SK-N-SH (cell line): ENCODE results near the gene YARS1. TPM values are rescaled to one million over a fixed set of nuclear protein-coding genes. Genes with fewer than 3 reads are reported as not detected.

Experiments
- CTCF ChIA-PET: fragments of 300-600, 350-600 bp; formaldehyde crosslinking; extraction: SDS; loops from one replicate; lab custom pipeline; 2021; lab: Yijun Ruan, JAX
- POLR2A ChIA-PET: fragments of 350-600 bp; sonication (Branson Sonifier 250); formaldehyde crosslinking; extraction: SDS; loops from one replicate; lab custom pipeline; 2020; ENCODE audit warnings: antibody characterized with exemption, inconsistent platforms; lab: Yijun Ruan, JAX
- DNase-seq: peaks from one replicate; pipeline ENCODE4 v3.0.0; 2012
- H2AFZ ChIP-seq: fragments of 200-600 bp; sonication (generic); 2 replicates; pipeline ENCODE4 v1.8.1; 2016; ENCODE audit warnings: antibody characterized with exemption, mild to moderate bottlenecking, low read depth
- H3F3A ChIP-seq: fragments of 200-600 bp; sonication (generic); replicated peaks from 2 replicates; pipeline ENCODE3; 2016; ENCODE audit warnings: antibody characterized with exemption, mild to moderate bottlenecking; ENCODE audit not compliant: insufficient read depth
- H3K27ac ChIP-seq, 2 experiments: fragments of 200-500 bp in 1 of 2; fragments of 200-600 bp in 1 of 2; sonication (Bioruptor generic) in 1 of 2; sonication (generic), shearing (Covaris generic) in 1 of 2; 2 replicates each; pipeline versions ENCODE4 v1.5.1 to v1.6.1; 2014 to 2016; ENCODE audit warnings: low read depth in 2 of 2, inconsistent platforms in 1 of 2, low read length in 1 of 2, mild to moderate bottlenecking in 1 of 2, mixed read lengths in 1 of 2
- H3K27me3 ChIP-seq: fragments of 200-600 bp; sonication (generic), shearing (Covaris generic); 2 replicates; pipeline ENCODE4 v1.6.1; 2016; ENCODE audit warnings: mixed run types; ENCODE audit not compliant: insufficient read depth
- H3K36me3 ChIP-seq, 2 experiments: fragments of 200-500 bp in 1 of 2; fragments of 200-600 bp in 1 of 2; sonication (Bioruptor generic) in 1 of 2; sonication (generic) in 1 of 2; replicated peaks in 1 of 2; 2 replicates each; pipeline versions ENCODE3 to v1.5.1; 2014 to 2016; ENCODE audit warnings: low read length in 1 of 2, mild to moderate bottlenecking in 1 of 2; ENCODE audit not compliant: insufficient read depth in 2 of 2, control insufficient read depth in 1 of 2
- H3K4me1 ChIP-seq, 2 experiments: fragments of 200-500 bp in 1 of 2; fragments of 200-600 bp in 1 of 2; sonication (Bioruptor generic) in 1 of 2; sonication (generic), shearing (Covaris generic) in 1 of 2; 2 replicates each; pipeline versions ENCODE4 v1.5.1 to v1.6.1; 2014 to 2016; ENCODE audit warnings: low read depth in 1 of 2, low read length in 1 of 2, mixed run types in 1 of 2; ENCODE audit not compliant: insufficient read depth in 2 of 2, control insufficient read depth in 1 of 2
- H3K4me2 ChIP-seq: fragments of 200-600 bp; sonication (generic), shearing (Covaris generic); 2 replicates; pipeline ENCODE4 v1.6.1; 2017; ENCODE audit warnings: mixed run types
- H3K4me3 ChIP-seq, 2 experiments: fragments of 200-500 bp in 1 of 2; fragments of 200-600 bp in 1 of 2; sonication (Bioruptor generic) in 1 of 2; sonication (generic), shearing (Covaris generic) in 1 of 2; 2 replicates each; pipeline versions ENCODE4 v1.5.1 to v1.8.1; 2014 to 2016; ENCODE audit warnings: low read depth in 2 of 2, inconsistent platforms in 1 of 2, low read length in 1 of 2, mild to moderate bottlenecking in 1 of 2, mixed read lengths in 1 of 2, moderate library complexity in 1 of 2
- H3K79me2 ChIP-seq: fragments of 200-600 bp; sonication (generic); 2 replicates; pipeline ENCODE4 v1.8.1; 2017; ENCODE audit warnings: mild to moderate bottlenecking; ENCODE audit not compliant: insufficient read depth
- H3K9ac ChIP-seq: fragments of 200-600 bp; sonication (generic); 2 replicates; pipeline ENCODE4 v1.6.1; 2017; ENCODE audit warnings: mixed run types
- H3K9me2 ChIP-seq: fragments of 200-600 bp; sonication (generic); 2 replicates; pipeline ENCODE4 v1.6.1; 2017; ENCODE audit warnings: mixed run types
- H3K9me3 ChIP-seq: fragments of 200-600 bp; sonication (generic); 2 replicates; pipeline ENCODE4 v1.6.1; 2017; ENCODE audit warnings: mixed run types, mild to moderate bottlenecking, moderate library complexity
- H4K20me1 ChIP-seq: fragments of 200-600 bp; sonication (generic); 2 replicates; pipeline ENCODE4 v1.6.1; 2017; ENCODE audit warnings: mild to moderate bottlenecking, mixed run types; ENCODE audit not compliant: insufficient read depth
- ELF1 ChIP-seq: IDR thresholded peaks from 2 replicates; pipeline ENCODE4 v1.4.0; 2012
- EP300 ChIP-seq, 2 experiments: IDR thresholded peaks; 2 replicates each; pipeline versions ENCODE4 v1.4.0 to v1.6.1; 2012; ENCODE audit warnings: borderline replicate concordance in 1 of 2, low read depth in 1 of 2, low read length in 1 of 2
- FOXJ3 ChIP-seq: sonication (generic); formaldehyde crosslinking; IDR thresholded peaks from 2 replicates; pipeline ENCODE4 v1.5.1; 2020; ENCODE audit warnings: mild to moderate bottlenecking, missing genetic modification reagents
- FOXM1 ChIP-seq: IDR thresholded peaks from 2 replicates; pipeline ENCODE4 v1.4.0; 2012; ENCODE audit warnings: low read depth, mild to moderate bottlenecking
- GABPA ChIP-seq: IDR thresholded peaks from 2 replicates; pipeline ENCODE4 v1.4.0; 2012; ENCODE audit warnings: low read depth, mild to moderate bottlenecking
- GATA2 ChIP-seq: sonication (generic); formaldehyde crosslinking; IDR thresholded peaks from 2 replicates; pipeline ENCODE4 v1.5.0; 2020; ENCODE audit warnings: mild to moderate bottlenecking, missing genetic modification reagents
- MEF2A ChIP-seq: IDR thresholded peaks from 2 replicates; pipeline ENCODE4 v1.4.0; 2012; ENCODE audit warnings: low read depth, borderline replicate concordance
- NFIC ChIP-seq: IDR thresholded peaks from 2 replicates; pipeline ENCODE4 v1.4.0; 2012; ENCODE audit warnings: borderline replicate concordance
- POLR2AphosphoS5 ChIP-seq: IDR thresholded peaks from 2 replicates; pipeline ENCODE4 v1.6.1; 2012; ENCODE audit warnings: low read depth, low read length
- RFX5 ChIP-seq: IDR thresholded peaks from 2 replicates; pipeline ENCODE4 v1.6.1; 2012; ENCODE audit warnings: mild to moderate bottlenecking, improper control_type of control experiment, low read length
- RXRA ChIP-seq: IDR thresholded peaks from 2 replicates; pipeline ENCODE4 v1.4.0; 2012; ENCODE audit warnings: low read depth, mild to moderate bottlenecking, borderline replicate concordance
- SIN3A ChIP-seq: IDR thresholded peaks from 2 replicates; pipeline ENCODE4 v1.6.1; 2012; ENCODE audit warnings: low read depth, mild to moderate bottlenecking, low read length, moderate library complexity, borderline replicate concordance
- SMC3 ChIP-seq: IDR thresholded peaks from 2 replicates; pipeline ENCODE4 v1.6.1; 2012; ENCODE audit warnings: low read depth, low read length, improper control_type of control experiment
- TAF1 ChIP-seq: IDR thresholded peaks from 2 replicates; pipeline ENCODE4 v1.6.1; 2012; ENCODE audit warnings: low read depth, mild to moderate bottlenecking, low read length, moderate library complexity, borderline replicate concordance
- TCF12 ChIP-seq: IDR thresholded peaks from 2 replicates; pipeline ENCODE4 v1.4.0; 2012
- TEAD4 ChIP-seq: IDR thresholded peaks from 2 replicates; pipeline ENCODE4 v1.4.0; 2012; ENCODE audit warnings: mild to moderate bottlenecking, borderline replicate concordance; ENCODE audit not compliant: insufficient read depth
- WGBS: methylation state at CpG from one replicate; pipeline ENCODE4 v1.1.6; 2017; ENCODE audit warnings: low lambda C conversion rate; 5-methylcytosine and 5-hydroxymethylcytosine counted together
- polyA plus RNA-seq, 3 experiments: library from polyadenylated mRNA; depleted of rRNA; stranded (reverse); fragments of >200 nt; gene quantifications; 2 replicates each; pipeline ENCODE4 v1.2.3, GENCODE V29; 2012
- TF ChIP-seq, protein P1 (sequence below): IDR thresholded peaks from 2 replicates; pipeline ENCODE4 v1.6.1; 2012; ENCODE audit warnings: mild to moderate bottlenecking, low read depth, low read length, moderate library complexity
- TF ChIP-seq, protein P2 (sequence below): fragments of 150-350 bp; IDR thresholded peaks from 2 replicates; pipeline ENCODE4 v1.6.1; 2017; ENCODE audit warnings: antibody characterized with exemption, low read length, low read depth, borderline replicate concordance
- TF ChIP-seq, protein P3 (sequence below): IDR thresholded peaks from 2 replicates; pipeline ENCODE4 v1.4.0; 2012; ENCODE audit warnings: low read depth, borderline replicate concordance
- TF ChIP-seq, protein P4 (sequence below): IDR thresholded peaks from 2 replicates; pipeline ENCODE4 v1.4.0; 2012; ENCODE audit warnings: low read depth
- TF ChIP-seq, protein P5 (sequence below): IDR thresholded peaks from 2 replicates; pipeline ENCODE4 v1.4.0; 2012; ENCODE audit warnings: low read depth, borderline replicate concordance

YARS1 gene
- polyA plus RNA-seq, 1 of the 3 experiments (the other 2 are of a cell fraction) = 46.3 TPM

DNA sequence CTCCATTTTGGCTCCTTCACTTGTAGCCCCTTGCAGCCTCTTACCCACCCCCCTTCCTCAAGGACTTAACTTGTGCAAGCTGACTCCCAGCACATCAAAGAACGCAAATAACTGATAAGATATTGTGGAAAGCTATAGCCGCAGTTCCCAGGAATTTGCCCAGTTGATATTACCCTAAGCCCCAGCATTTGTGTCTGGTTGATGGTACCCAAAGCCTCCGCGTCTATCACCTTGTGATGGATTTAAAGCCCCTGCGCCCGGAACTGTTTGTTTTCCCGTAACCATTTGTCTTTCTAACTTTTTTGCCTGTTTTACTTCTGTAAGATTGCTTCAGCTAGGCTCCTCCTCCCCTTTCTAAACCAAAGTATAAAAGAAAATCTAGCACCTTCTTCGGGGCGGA lies 5.9 kb downstream of the YARS1 start:
- 98% methylated on average over 9 of the region's 9 CpGs for WGBS

DNA sequence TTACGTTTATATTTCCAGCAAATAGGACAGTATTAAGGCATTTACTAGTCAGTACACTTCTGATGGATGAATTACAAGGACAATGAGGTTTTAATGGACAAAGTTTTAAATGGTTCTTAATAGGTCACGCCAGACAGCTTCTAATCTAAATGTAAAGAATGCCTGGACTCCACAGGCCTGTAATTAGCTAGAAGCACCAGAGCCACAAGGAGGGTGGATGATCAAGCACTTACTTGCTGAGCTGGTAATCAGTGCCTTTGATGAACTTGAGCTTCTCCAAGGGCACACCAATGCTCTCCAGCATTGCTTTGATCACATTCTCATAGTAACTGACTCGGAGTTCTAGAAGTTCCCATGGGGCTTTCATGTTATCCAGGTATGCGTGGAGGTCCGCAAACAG lies 6.8 kb downstream of the YARS1 start:
- Histone ChIP-seq H3K27me3 (no peaks in the 10 kb centered on the region), H3K4me2 (no peak overlapping the region), H4K20me1 (peaks cover 50% of the 10 kb centered on the region), H3K9ac (no peak overlapping the region), H3K9me3 (no peaks in the 10 kb centered on the region), H3K9me2 (no peaks in the 10 kb centered on the region), H2AFZ (no peak overlapping the region), H3K79me2 (peaks cover 86% of the 10 kb centered on the region), H3K4me3 (no peak overlapping the region), H3K27ac (no peak overlapping the region), H3K36me3 (peaks cover 29 to 70% of the 10 kb centered on the region in 2 experiments), H3F3A (peaks cover 5% of the 10 kb centered on the region), H3K4me1 (peaks cover 9 to 10% of the 10 kb centered on the region in 2 experiments; a peak in 1 of 4 replicates)
- ChIA-PET POLR2A (interaction anchor here (0.6 kb wide), 1 partner anchor 165 kb away, joined by 7 read pairs; no protein-coding TSS in a partner anchor), CTCF (interaction anchor here (1.0 kb wide), 1 partner anchor 99 kb away, joined by 3 read pairs; no protein-coding TSS in a partner anchor)
- DNase-seq = no peak
- WGBS = 92% methylated on average over 5 of the region's 5 CpGs
- TF ChIP-seq GATA2 (CRISPR knock-in tag) (no peak), FOXJ3 (CRISPR knock-in tag) (no peak), FOXM1 (no peak), MEF2A (no peak), SIN3A (no peak), TEAD4 (no peak), TAF1 (no peak), POLR2AphosphoS5 (no peak), RXRA (no peak), RFX5 (no peak)
- TF ChIP-seq, protein P1, sequence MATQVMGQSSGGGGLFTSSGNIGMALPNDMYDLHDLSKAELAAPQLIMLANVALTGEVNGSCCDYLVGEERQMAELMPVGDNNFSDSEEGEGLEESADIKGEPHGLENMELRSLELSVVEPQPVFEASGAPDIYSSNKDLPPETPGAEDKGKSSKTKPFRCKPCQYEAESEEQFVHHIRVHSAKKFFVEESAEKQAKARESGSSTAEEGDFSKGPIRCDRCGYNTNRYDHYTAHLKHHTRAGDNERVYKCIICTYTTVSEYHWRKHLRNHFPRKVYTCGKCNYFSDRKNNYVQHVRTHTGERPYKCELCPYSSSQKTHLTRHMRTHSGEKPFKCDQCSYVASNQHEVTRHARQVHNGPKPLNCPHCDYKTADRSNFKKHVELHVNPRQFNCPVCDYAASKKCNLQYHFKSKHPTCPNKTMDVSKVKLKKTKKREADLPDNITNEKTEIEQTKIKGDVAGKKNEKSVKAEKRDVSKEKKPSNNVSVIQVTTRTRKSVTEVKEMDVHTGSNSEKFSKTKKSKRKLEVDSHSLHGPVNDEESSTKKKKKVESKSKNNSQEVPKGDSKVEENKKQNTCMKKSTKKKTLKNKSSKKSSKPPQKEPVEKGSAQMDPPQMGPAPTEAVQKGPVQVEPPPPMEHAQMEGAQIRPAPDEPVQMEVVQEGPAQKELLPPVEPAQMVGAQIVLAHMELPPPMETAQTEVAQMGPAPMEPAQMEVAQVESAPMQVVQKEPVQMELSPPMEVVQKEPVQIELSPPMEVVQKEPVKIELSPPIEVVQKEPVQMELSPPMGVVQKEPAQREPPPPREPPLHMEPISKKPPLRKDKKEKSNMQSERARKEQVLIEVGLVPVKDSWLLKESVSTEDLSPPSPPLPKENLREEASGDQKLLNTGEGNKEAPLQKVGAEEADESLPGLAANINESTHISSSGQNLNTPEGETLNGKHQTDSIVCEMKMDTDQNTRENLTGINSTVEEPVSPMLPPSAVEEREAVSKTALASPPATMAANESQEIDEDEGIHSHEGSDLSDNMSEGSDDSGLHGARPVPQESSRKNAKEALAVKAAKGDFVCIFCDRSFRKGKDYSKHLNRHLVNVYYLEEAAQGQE = no peak
- TF ChIP-seq, protein P2, sequence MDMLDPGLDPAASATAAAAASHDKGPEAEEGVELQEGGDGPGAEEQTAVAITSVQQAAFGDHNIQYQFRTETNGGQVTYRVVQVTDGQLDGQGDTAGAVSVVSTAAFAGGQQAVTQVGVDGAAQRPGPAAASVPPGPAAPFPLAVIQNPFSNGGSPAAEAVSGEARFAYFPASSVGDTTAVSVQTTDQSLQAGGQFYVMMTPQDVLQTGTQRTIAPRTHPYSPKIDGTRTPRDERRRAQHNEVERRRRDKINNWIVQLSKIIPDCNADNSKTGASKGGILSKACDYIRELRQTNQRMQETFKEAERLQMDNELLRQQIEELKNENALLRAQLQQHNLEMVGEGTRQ = no peak

More for the DNA sequence above, 5.9 kb downstream of the YARS1 start:
- H3K4me3 ChIP-seq = no peak overlapping the region
- ChIA-PET POLR2A (no interaction called here), CTCF (interaction anchor here (1.3 to 1.7 kb wide), 2 partner anchors 39 to 65 kb away, joined by 3 to 5 read pairs; no protein-coding TSS in a partner anchor)
- H3K9me3 ChIP-seq = no peaks in the 10 kb centered on the region
- peaks cover 9 to 10% of the 10 kb centered on the region in 2 experiments; a peak in 1 of 4 replicates for H3K4me1 ChIP-seq
- H2AFZ ChIP-seq = no peak overlapping the region
- no peak for DNase-seq
- peaks cover 5% of the 10 kb centered on the region for H3F3A ChIP-seq
- no peaks in the 10 kb centered on the region for H3K27me3 ChIP-seq
- peaks cover 50% of the 10 kb centered on the region for H4K20me1 ChIP-seq
- H3K36me3 ChIP-seq = peaks cover 24 to 62% of the 10 kb centered on the region in 2 experiments
- H3K9me2 ChIP-seq = no peaks in the 10 kb centered on the region
- H3K4me2 ChIP-seq = no peak overlapping the region
- TF ChIP-seq, protein P3, sequence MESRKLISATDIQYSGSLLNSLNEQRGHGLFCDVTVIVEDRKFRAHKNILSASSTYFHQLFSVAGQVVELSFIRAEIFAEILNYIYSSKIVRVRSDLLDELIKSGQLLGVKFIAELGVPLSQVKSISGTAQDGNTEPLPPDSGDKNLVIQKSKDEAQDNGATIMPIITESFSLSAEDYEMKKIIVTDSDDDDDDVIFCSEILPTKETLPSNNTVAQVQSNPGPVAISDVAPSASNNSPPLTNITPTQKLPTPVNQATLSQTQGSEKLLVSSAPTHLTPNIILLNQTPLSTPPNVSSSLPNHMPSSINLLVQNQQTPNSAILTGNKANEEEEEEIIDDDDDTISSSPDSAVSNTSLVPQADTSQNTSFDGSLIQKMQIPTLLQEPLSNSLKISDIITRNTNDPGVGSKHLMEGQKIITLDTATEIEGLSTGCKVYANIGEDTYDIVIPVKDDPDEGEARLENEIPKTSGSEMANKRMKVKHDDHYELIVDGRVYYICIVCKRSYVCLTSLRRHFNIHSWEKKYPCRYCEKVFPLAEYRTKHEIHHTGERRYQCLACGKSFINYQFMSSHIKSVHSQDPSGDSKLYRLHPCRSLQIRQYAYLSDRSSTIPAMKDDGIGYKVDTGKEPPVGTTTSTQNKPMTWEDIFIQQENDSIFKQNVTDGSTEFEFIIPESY = no peak
- TF ChIP-seq SIN3A (no peak), TCF12 (no peak), NFIC (no peak), SMC3 (no peak), ELF1 (no peak), GABPA (no peak), RFX5 (no peak), FOXM1 (no peak), EP300 (IDR thresholded peaks at IDR 0.05; ENCODE audit: borderline replicate concordance in 1 of 2, low read depth in 1 of 2, low read length in 1 of 2) (no peak), TEAD4 (no peak)
- TF ChIP-seq, protein P4, sequence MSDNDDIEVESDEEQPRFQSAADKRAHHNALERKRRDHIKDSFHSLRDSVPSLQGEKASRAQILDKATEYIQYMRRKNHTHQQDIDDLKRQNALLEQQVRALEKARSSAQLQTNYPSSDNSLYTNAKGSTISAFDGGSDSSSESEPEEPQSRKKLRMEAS = no peak
- TF ChIP-seq, protein P5, sequence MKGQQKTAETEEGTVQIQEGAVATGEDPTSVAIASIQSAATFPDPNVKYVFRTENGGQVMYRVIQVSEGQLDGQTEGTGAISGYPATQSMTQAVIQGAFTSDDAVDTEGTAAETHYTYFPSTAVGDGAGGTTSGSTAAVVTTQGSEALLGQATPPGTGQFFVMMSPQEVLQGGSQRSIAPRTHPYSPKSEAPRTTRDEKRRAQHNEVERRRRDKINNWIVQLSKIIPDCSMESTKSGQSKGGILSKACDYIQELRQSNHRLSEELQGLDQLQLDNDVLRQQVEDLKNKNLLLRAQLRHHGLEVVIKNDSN = no peak
- peaks cover 95% of the 10 kb centered on the region for H3K79me2 ChIP-seq
- no peak overlapping the region for H3K9ac ChIP-seq
- no peak overlapping the region for H3K27ac ChIP-seq
